ENCODE data around the gene AFF3. TPM values are rescaled to one million over a fixed set of nuclear protein-coding genes. Genes with fewer than 3 reads are reported as not detected.

The AFF3 gene
- total and polyA plus RNA-seq, 10 donors = 6.0 to 92.2 (median 64.0) TPM

DNA sequence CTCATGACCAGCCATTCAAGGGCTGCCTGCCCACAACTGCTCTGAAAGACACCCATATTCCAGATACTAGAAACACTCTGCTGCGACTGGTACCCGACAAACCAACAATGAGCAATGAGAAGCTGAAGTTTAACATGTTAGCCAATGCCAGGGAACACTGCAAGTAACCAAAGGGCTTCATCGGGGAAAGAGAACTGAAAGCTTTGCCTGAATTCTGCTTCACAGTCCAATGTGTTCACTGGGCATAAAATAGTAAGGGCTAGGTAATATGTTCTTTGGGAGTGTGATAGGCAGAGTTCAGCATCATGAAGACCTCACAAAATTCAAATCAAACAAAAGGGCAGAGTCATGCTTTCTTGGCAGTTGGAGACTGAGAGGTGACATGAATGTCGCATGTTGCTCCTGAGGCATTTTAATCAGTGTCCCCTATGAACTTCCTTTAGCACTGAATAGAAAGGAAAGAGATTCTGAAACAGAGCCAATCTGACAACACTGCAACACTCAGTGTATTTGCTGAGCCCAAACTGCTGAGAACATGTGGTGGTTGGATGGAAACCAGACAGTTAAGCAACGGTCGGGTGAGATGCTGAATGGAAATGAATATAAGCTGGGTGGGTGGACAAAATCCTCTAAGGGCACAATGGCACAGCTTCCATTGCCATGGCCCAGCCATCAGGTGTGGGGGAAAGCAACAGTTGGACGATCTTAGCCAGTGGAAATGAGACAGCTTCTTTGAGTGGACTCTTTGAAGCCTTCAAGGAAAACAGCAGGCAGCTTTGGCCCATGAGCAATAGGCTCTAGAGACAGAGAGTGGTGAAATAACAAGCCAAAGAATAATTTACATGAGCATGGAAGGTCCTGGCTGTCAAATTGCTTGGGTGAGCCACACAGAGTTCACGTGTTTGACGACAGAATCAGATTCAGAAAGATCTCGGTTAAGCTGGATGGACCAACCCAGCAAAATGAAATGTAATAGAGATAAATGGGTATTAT is 277.5 kb downstream of the AFF3 start:
- Histone ChIP-seq H3K4me1 (peaks cover 5 to 60% (median 28%) of the 10 kb centered on the region in 6 donors), H3K27me3 (replicated peaks in 1 of 7) (no peaks in the 10 kb centered on the region), H3K9me3 (no peaks in the 10 kb centered on the region), H3K27ac (peak overlapping the region in 1 of 8 donors; percentile 14), H3K4me3 (no peak overlapping the region), H3K36me3 (no peaks in the 10 kb centered on the region)
- no peak for DNase-seq
- TF ChIP-seq, protein P1, sequence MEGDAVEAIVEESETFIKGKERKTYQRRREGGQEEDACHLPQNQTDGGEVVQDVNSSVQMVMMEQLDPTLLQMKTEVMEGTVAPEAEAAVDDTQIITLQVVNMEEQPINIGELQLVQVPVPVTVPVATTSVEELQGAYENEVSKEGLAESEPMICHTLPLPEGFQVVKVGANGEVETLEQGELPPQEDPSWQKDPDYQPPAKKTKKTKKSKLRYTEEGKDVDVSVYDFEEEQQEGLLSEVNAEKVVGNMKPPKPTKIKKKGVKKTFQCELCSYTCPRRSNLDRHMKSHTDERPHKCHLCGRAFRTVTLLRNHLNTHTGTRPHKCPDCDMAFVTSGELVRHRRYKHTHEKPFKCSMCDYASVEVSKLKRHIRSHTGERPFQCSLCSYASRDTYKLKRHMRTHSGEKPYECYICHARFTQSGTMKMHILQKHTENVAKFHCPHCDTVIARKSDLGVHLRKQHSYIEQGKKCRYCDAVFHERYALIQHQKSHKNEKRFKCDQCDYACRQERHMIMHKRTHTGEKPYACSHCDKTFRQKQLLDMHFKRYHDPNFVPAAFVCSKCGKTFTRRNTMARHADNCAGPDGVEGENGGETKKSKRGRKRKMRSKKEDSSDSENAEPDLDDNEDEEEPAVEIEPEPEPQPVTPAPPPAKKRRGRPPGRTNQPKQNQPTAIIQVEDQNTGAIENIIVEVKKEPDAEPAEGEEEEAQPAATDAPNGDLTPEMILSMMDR (IDR thresholded peaks at IDR 0.05 in 8 of 11, conservative IDR thresholded peaks at IDR 0.05 in 3 of 11) = no peak
- TF ChIP-seq POLR2AphosphoS5 (IDR thresholded peaks at IDR 0.05) (no peak), POLR2A (IDR thresholded peaks at IDR 0.05) (no peak)
- intact Hi-C loops (cut with DNase I; ENCODE audit: low total_unique reads) = no loop called here
- WGBS, 5 donors = 65 to 78% (median 70%) methylated on average over 10 of the region's 10 CpGs

DNA sequence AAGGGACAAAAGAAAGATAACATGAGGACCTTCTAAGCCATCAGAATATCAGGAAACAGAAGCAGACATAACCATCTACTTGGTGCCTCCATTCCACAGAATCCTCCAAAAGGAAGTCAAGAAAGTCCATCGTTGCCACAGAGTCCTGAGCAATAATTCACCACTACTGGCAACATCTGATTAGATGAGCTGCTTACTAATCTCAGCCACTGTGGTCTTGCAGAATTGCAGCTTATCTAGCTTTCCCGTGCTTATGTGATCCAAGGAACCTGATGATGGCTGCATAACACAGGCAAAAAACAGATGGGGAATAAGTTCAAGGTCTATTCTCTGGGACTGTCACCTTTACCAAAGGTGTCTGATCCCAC is 278.5 kb downstream of the AFF3 start:
- 57 to 76% (median 66%) methylated on average over 2 of the region's 2 CpGs for WGBS, 5 donors
- intact Hi-C loops (cut with DNase I; ENCODE audit: low total_unique reads) = no loop called here

DNA sequence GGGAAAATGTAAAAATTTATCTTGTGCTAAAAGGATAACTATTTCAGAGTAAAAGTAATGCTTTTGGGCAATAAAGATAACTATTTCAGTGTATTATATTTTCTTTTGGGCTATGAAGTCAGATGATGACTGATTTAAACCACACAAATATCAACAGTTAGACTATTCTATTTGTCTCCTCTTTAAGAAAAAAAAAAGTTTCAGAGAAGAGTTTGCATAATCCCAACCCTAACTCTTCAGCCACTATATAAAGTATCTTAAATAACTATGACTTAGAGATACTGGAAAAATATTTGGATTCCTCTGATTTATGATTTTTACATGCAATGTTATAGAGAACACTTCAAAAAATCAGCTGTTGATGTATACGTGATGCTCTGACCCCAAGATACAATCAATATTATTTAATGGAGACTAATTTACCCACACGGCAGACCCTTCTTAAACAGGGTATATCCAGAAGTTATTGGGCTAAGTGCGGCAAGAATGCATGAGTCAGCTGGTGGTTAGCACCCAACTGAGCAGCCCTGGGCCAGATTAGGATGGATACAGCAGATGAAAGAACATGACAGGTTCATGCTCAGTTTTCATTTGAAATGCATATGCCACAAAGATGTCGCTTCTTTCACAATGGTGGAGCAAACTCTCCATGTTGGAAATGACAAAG is 279.0 kb downstream of the AFF3 start:
- Histone ChIP-seq H3K9me3 (no peaks in the 10 kb centered on the region), H3K4me3 (no peak overlapping the region), H3K27ac (no peak overlapping the region), H3K27me3 (replicated peaks in 1 of 7) (no peaks in the 10 kb centered on the region), H3K4me1 (peaks cover 5 to 60% (median 25%) of the 10 kb centered on the region in 6 donors), H3K36me3 (no peaks in the 10 kb centered on the region)
- intact Hi-C loops (cut with DNase I; ENCODE audit: low total_unique reads) = no loop called here
- no peak for DNase-seq
- WGBS, 5 donors = 92 to 94% (median 94%) methylated on average over 4 of the region's 4 CpGs
- no peak for TF ChIP-seq POLR2AphosphoS5 (IDR thresholded peaks at IDR 0.05)
- TF ChIP-seq, protein P1 (IDR thresholded peaks at IDR 0.05 in 8 of 11, conservative IDR thresholded peaks at IDR 0.05 in 3 of 11) = no peak
- TF ChIP-seq POLR2A (IDR thresholded peaks at IDR 0.05) = no peak

More for the DNA sequence above, 278.5 kb downstream of the AFF3 start:
- Histone ChIP-seq H3K27ac (no peak overlapping the region), H3K9me3 (no peaks in the 10 kb centered on the region), H3K4me1 (peaks cover 5 to 60% (median 26%) of the 10 kb centered on the region in 6 donors), H3K27me3 (replicated peaks in 1 of 7) (no peaks in the 10 kb centered on the region), H3K4me3 (no peak overlapping the region), H3K36me3 (no peaks in the 10 kb centered on the region)
- no peak for TF ChIP-seq POLR2AphosphoS5 (IDR thresholded peaks at IDR 0.05)
- TF ChIP-seq, protein P1 (IDR thresholded peaks at IDR 0.05 in 8 of 11, conservative IDR thresholded peaks at IDR 0.05 in 3 of 11) = no peak
- TF ChIP-seq POLR2A (IDR thresholded peaks at IDR 0.05) = no peak
- no peak for DNase-seq

DNA sequence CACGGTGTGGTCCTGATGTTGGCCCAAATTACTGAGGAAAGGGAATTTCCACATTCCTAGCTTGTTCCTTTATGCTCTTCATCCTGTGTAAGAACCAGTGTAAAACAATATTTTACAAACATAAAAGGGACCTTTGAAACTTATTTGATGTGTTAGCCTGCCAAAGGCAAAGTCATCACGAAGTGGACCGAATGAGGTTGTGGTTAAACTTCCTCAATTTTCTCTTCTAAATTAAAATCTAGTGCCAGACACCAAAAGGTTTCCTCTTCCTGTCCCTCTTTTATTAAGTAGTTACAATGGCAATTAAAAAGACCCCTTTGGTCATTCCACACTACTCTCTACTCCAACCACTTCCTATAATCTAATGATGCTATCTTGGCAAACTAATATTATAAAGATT is 279.8 kb downstream of the AFF3 start:
- H3K9me3 ChIP-seq = no peaks in the 10 kb centered on the region
- H3K4me1 ChIP-seq = peaks cover 5 to 60% (median 25%) of the 10 kb centered on the region in 6 donors
- WGBS, 5 donors = 14 to 20% (median 15%) methylated on average over 3 of the region's 3 CpGs
- TF ChIP-seq POLR2AphosphoS5 (IDR thresholded peaks at IDR 0.05) (no peak), POLR2A (IDR thresholded peaks at IDR 0.05) (no peak)
- TF ChIP-seq, protein P1 (IDR thresholded peaks at IDR 0.05 in 8 of 11, conservative IDR thresholded peaks at IDR 0.05 in 3 of 11) = no peak
- no peaks in the 10 kb centered on the region for H3K27me3 ChIP-seq (replicated peaks in 1 of 7)
- H3K4me3 ChIP-seq = no peak overlapping the region
- intact Hi-C loops (cut with DNase I; ENCODE audit: low total_unique reads) = no loop called here
- H3K36me3 ChIP-seq = no peaks in the 10 kb centered on the region
- DNase-seq = no peak
- no peak overlapping the region for H3K27ac ChIP-seq

Data from spleen (tissue), 11 donors.